Measurements from ENCODE around the gene BOK.

The BOK gene

DNA sequence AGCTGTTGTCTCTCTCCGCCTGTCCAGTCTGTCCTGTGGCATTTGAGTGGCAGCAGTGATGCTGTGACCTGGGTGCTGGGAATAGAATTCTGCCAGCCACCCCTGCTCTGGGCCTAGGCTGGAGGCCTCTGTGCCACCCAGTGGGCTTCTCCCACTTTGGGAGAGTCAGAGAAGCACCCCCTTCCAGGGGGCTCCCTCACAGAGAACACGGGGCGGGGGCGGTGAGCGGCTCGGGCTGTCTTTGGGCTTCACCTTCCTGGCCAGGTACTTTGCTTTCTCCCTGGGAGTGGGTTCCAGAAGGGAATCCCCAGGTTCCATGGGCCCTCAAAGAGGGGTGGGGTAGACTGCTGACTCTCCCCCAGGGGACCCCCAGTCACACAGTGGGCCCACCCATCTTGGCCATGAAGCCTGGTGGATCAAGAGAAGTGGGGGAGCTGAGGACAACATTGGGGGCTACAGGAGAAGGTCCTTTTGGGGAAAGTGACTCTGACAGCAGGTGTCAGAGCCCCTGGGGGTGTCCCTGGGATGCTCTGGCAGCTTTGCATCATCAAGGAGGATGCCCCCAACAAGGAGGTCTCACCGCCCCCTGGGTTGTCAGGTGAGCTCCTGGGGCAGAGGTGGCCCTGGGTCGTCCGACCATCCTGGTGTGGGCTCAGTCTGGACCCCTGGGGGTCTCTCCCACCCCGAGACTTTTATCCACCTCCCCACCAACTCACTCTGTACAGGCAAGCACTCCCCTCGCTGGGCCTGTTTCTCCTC is 18.8 kb upstream of the BOK start:
- no peak for DNase-seq

GRCh38 chr2:241540401-241540770 is 18.2 kb upstream of the BOK start:
- DNase-seq: no peak

GRCh38 chr2:241540771-241541561 is 17.6 kb upstream of the BOK start:
- no peak for DNase-seq

DNA sequence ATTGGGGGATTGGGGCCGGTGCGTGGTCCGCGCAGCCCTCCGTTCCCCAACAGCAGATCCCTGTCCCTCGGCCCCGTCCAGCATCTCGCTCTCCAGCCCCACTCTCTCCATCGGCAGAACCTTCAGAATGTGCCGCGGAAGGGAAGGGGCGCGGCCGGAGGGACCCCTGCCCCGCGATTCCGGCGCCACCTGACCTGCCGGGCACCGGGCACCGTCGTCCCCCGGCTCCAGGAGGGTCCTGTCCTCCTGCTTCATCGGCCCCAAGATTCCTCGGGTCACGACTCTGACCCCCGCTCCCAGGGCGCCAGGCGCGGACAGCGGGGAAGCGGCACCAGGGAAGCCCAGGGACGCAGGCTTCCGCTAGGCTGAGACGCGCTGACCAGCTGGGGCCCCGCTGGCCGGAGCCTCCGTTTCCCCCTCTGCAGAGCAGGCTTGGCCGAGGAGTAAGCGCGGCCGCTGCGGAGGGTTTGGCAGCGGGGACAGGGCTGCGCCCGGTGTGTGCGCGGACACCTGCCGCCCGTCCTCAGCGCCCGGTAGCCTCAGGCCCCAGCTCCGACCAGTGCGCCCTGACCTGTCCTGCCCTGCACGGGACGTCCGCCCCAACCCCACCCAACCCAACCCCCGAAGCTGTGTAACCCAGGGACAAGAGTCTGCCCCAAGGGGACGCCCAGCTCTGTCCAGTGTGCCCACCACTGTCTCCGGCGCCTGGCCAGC is 16.8 kb upstream of the BOK start:
- no peak for DNase-seq

DNA sequence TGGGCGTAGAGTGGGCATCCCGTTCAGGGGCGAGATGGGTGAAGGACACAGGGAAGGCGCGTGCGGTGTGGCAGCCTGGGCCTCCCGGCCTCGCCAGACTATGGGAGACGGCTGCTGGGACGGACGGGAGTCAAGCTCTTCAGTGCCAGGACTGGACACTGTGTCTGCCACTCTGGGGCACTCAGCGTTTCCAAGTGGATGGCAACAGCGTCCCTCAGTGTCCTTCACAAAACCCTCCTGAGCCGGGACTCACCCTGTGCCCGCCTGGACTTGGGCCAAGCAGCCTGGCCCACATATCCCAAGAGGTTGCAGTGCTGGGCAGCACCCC is 16.3 kb upstream of the BOK start:
- no peak for DNase-seq

DNA sequence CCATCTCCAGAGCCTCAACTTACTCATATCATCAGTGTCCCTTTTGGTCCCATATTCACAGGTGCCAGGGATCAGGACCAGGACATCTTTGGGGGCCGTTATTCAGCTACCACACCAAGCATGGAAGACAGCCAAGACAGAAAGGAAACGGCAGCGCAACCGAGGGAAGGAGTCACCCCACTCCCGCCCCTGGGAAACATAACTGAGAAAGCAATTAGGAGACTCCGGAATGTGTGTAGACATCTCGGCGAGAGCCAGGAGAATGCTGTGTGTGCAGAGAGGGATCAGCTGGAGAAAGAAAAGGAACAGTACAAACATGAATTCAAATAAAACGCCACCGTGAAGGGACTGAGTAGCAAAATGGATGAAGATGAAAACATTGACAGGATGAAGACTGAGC is 13.4 kb upstream of the BOK start:
- no peak for DNase-seq

GRCh38 chr2:241545523-241546473 is 12.7 kb upstream of the BOK start:
- DNase-seq: no peak

- DNase-seq: no peak
These were observed 11.6 kb upstream of the BOK start for GRCh38 chr2:241546771-241547498.

- DNase-seq: no peak
These were observed 10.6 kb upstream of the BOK start for GRCh38 chr2:241547781-241548450.

DNA sequence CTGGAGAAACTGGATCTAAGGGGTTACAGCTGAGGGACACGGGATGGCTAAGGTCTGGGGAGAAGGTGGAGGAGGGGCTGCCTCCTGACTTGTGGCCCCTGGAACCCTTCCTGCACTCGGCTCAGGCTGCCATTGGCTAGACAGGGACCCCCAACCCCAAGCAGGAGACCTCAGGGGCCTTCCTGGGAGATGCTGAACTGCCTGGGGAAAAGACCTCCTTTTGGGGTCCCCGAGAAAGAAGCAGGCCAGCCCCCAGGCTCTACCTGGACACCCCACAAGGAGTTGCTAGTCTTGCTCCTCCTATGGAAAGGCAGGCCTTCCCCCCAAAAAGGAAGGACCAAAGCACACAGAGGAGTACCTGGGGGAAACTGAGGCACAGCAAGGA is 10.1 kb upstream of the BOK start:
- DNase-seq: no peak

- no peak for DNase-seq
These were observed 7.6 kb upstream of the BOK start for GRCh38 chr2:241550616-241551580.

- no peak for DNase-seq
These were observed 6.9 kb upstream of the BOK start for GRCh38 chr2:241551599-241551997.

DNA sequence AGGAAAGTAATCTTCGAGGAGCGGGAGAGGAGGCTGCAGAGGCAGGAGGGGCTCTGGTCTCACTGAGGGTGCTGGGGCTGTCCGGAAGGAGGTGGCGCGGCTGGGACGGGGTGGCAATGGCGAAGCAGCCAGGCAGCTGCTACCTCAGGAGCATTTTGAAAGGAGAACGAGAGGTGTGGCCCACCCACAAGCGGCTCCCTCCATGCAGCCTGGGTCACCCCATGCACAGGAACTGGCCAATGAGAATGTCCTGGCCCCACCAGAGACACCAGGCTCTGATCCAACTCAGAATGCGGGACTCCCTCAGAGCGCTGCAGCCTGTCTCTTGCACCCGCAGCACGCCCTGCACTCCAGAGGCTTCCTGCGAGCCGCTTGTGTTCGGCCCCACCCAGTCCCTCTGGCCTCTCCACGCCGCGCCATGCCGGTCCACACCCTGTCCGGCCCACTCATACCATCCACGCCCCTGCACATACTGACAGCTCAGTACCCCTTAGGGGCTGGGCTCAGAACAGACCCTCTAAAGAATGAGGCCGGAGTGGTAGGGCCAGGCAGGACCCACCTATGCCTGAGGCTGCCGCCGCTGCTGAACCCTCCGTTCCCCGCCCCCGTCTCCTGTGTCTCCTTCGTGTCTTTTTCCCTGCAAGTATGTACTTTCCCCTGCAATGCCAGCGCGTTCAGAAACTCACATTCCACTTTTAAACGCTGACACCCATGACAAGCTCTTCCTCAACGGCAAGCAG is 6.4 kb upstream of the BOK start:
- DNase-seq: no peak

GRCh38 chr2:241553512-241553830 is 5.1 kb upstream of the BOK start:
- no peak for DNase-seq

DNA sequence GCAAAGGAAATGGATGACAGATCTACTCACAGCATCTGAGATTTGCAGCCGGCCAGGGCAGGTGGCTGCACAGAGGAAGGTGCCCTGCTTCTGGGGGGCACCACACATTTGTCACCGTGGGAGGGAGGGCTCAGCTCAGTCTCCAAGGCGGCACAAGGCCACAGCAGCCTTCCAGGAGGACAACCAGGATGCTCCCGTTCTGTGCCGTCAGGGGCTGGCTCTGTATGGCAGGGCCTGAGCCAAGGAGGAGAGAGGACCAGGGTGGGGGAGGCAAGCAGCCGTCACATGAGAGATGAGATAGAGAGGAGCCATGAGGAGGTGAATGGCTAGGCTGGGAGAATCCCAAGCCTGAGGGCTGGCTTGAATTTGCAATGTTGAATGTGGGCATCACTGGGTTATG is 4.6 kb upstream of the BOK start:
- no peak for DNase-seq

DNA sequence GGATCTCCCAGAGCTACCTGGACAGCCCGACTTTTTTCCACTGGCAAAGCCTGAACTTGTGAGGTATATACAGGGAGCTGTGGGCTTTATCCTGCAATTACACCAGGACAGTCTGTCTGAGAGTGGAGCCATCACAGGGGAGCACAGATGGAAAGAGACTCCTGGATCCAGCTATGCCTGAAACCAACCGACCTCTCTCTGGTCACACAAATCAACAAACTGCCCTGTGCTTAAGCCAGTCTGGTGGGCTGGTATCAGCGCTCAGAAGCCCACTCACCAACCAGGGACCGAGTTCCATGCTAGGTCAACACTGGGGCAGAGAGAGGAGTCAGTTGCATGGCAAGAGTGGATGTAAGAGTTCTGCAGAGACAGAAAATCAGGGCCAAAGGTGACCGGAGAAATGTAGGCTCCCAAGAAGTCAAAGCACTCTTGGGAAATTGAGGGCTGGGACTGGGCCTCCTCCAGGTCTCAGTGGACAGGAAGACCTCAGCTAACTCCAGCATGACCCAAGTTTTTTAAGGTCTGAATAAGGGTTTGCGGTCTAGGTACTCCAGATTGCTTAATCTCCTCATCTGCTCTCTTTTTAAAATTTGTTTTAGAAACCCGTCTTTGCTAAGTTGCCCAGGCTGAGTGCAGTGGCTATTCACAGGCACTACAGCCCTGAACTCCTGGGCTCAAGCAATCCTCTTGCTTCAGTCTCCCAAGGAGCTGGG is 3.8 kb upstream of the BOK start:
- no peak for DNase-seq

GRCh38 chr2:241555711-241556110 is 2.8 kb upstream of the BOK start:
- no peak for DNase-seq

GRCh38 chr2:241556746-241557145 is 1.8 kb upstream of the BOK start:
- DNase-seq: no peak
